ENCODE measurements around the gene EML1.
"Not testable (repeated sequence)": the region's sequence is repeated elsewhere in the genome, so short reads cannot be mapped to it uniquely, and the experiment has no call there.

Gene EML1

GRCh38 chr14:99925471-99925870 lies 132.3 kb downstream of the EML1 start:
- DNase-seq (ENCODE audit: insufficient read length, low spot score) (no peak), FAIRE-seq (no peak)

GRCh38 chr14:99928963-99929362 lies 135.8 kb downstream of the EML1 start:
- no peak for FAIRE-seq
- DNase-seq (ENCODE audit: insufficient read length, low spot score), result no peak

GRCh38 chr14:99929601-99930000 lies 136.4 kb downstream of the EML1 start:
- FAIRE-seq, result no peak
- DNase-seq (ENCODE audit: insufficient read length, low spot score), result no peak

GRCh38 chr14:99930420-99931274 lies 137.4 kb downstream of the EML1 start:
- no peak for FAIRE-seq
- DNase-seq (ENCODE audit: insufficient read length, low spot score), result no peak

- DNase-seq (ENCODE audit: insufficient read length, low spot score), result no peak
- no peak for FAIRE-seq
Observed at GRCh38 chr14:99931308-99931707, 138.1 kb downstream of the EML1 start.

GRCh38 chr14:99936056-99936455 lies 142.8 kb downstream of the EML1 start:
- DNase-seq (ENCODE audit: insufficient read length, low spot score), result peak; percentile 43
- FAIRE-seq, result no peak

GRCh38 chr14:99936738-99937474 lies 143.7 kb downstream of the EML1 start:
- DNase-seq (ENCODE audit: insufficient read length, low spot score), result no peak
- no peak for FAIRE-seq

- DNase-seq (ENCODE audit: insufficient read length, low spot score) (no peak), FAIRE-seq (no peak)
Observed at GRCh38 chr14:99937475-99938244, 144.4 kb downstream of the EML1 start.

GRCh38 chr14:99938376-99938775 lies 145.2 kb downstream of the EML1 start:
- DNase-seq (ENCODE audit: insufficient read length, low spot score) (no peak), FAIRE-seq (no peak)

- FAIRE-seq, result no peak
- no peak for DNase-seq (ENCODE audit: insufficient read length, low spot score)
Observed at GRCh38 chr14:99938896-99939295, 145.7 kb downstream of the EML1 start.

- FAIRE-seq, result no peak
- no peak for DNase-seq (ENCODE audit: insufficient read length, low spot score)
Observed at GRCh38 chr14:99939421-99939820, 146.2 kb downstream of the EML1 start.

- no peak for DNase-seq (ENCODE audit: insufficient read length, low spot score)
- FAIRE-seq, result no peak
Observed at GRCh38 chr14:99940064-99940463, 146.9 kb downstream of the EML1 start.

- FAIRE-seq (no peak), DNase-seq (ENCODE audit: insufficient read length, low spot score) (no peak)
Observed at GRCh38 chr14:99941211-99941610, 148.0 kb downstream of the EML1 start.

- DNase-seq (ENCODE audit: insufficient read length, low spot score) (no peak), FAIRE-seq (no peak)
Observed at GRCh38 chr14:99943620-99944019, 150.4 kb downstream of the EML1 start.

GRCh38 chr14:99944241-99944651 lies 151.0 kb downstream of the EML1 start:
- FAIRE-seq (no peak), DNase-seq (ENCODE audit: insufficient read length, low spot score) (no peak)

- DNase-seq (ENCODE audit: insufficient read length, low spot score), result no peak
- no peak for FAIRE-seq
Observed at GRCh38 chr14:99945732-99946651, 152.8 kb downstream of the EML1 start.

- FAIRE-seq (no peak), DNase-seq (ENCODE audit: insufficient read length, low spot score) (peak; percentile 61)
Observed at GRCh38 chr14:99946652-99947489, 153.7 kb downstream of the EML1 start.

GRCh38 chr14:99947695-99948094 lies 154.5 kb downstream of the EML1 start:
- no peak for DNase-seq (ENCODE audit: insufficient read length, low spot score)
- no peak for FAIRE-seq

GRCh38 chr14:99949011-99949732 lies 156.0 kb downstream of the EML1 start:
- not testable (repeated sequence) for FAIRE-seq; DNase-seq (ENCODE audit: insufficient read length, low spot score)

Data from HTR-8/SVneo (cell line).